ENCODE measurements around the gene PTPRD. TPM values are rescaled to one million over a fixed set of nuclear protein-coding genes. Genes with fewer than 3 reads are reported as not detected.

Gene PTPRD
- total and polyA plus RNA-seq, 9 of the 15 experiments (the other 6 are each of a cell fraction or from before 2014, with no cell fraction given), result 0.11 TPM; not detected in 8

DNA sequence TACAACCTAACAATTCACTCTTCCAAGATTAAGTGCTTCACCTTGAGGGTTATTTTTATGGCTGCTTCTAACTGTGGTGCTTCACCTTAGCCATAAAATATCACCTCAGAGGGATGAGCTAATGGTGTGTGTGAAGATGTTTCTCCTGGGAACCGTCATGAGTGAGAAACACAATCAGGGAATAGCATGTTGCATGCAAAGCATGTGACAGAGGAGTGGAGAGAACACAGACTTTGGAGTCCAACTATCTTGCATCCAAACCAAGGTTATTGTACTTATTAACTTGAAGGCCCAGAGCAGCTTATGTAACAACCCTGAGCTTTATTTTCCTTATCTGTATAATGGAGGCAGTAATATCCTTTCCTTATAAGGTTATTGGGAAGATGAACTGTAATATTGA, 1724.2 kb downstream of the PTPRD start:
- POLR2A ChIA-PET, result no interaction called here
- 0% methylated on average over 1 of the region's 1 CpG for WGBS (ENCODE audit: insufficient coverage, low coverage, missing lambda C conversion rate)
- no peak for ATAC-seq
- H3K4me1 ChIP-seq (replicated peaks in 1 of 2; ENCODE audit: control insufficient read depth in 2 of 2, insufficient read depth in 2 of 2, low read length in 2 of 2), result no peaks in the 10 kb centered on the region
- no peak overlapping the region for H2AFZ ChIP-seq (ENCODE audit: low read depth, low read length)
- no peak overlapping the region for H3K4me2 ChIP-seq (ENCODE audit: insufficient read depth, low read length)
- CTCF ChIA-PET (ENCODE audit: low intra/inter-chr PET ratio), result no interaction called here
- in situ Hi-C loops (cut with MboI) (no loop called here), intact Hi-C loops (cut with micrococcal nuclease) (no loop called here)
- no peaks in the 10 kb centered on the region for H3K9me1 ChIP-seq (ENCODE audit: control insufficient read depth, insufficient read depth, low read length)
- H3K9me3 ChIP-seq (replicated peaks; ENCODE audit: control insufficient read depth, insufficient read depth, low read depth, low read length), result no peaks in the 10 kb centered on the region
- no peak overlapping the region for H3K9ac ChIP-seq (ENCODE audit: insufficient read depth in 1 of 2, low read depth in 2 of 2, low read length in 2 of 2)
- no peak overlapping the region for H3K4me3 ChIP-seq
- FAIRE-seq, result no peak
- DNase-seq (ENCODE audit: extremely low read depth in 1 of 4, low spot score in 3 of 4), result no peak
- H3K27ac ChIP-seq (ENCODE audit: extremely low read depth, low read depth, low read length), result no peak overlapping the region
- H3K27me3 ChIP-seq (ENCODE audit: control insufficient read depth in 2 of 2, insufficient read depth in 2 of 2, low read length in 2 of 2), result no peaks in the 10 kb centered on the region
- H4K20me1 ChIP-seq (replicated peaks; ENCODE audit: control insufficient read depth, insufficient read depth, low read length), result no peaks in the 10 kb centered on the region
- H3K36me3 ChIP-seq (ENCODE audit: control insufficient read depth, insufficient read depth, low read length), result no peaks in the 10 kb centered on the region
- BruUV-seq (replicated peaks), result no TSS peak
- no peaks in the 10 kb centered on the region for H3K79me2 ChIP-seq (ENCODE audit: control insufficient read depth, insufficient read depth, low read length)
- TF ChIP-seq, protein P1, sequence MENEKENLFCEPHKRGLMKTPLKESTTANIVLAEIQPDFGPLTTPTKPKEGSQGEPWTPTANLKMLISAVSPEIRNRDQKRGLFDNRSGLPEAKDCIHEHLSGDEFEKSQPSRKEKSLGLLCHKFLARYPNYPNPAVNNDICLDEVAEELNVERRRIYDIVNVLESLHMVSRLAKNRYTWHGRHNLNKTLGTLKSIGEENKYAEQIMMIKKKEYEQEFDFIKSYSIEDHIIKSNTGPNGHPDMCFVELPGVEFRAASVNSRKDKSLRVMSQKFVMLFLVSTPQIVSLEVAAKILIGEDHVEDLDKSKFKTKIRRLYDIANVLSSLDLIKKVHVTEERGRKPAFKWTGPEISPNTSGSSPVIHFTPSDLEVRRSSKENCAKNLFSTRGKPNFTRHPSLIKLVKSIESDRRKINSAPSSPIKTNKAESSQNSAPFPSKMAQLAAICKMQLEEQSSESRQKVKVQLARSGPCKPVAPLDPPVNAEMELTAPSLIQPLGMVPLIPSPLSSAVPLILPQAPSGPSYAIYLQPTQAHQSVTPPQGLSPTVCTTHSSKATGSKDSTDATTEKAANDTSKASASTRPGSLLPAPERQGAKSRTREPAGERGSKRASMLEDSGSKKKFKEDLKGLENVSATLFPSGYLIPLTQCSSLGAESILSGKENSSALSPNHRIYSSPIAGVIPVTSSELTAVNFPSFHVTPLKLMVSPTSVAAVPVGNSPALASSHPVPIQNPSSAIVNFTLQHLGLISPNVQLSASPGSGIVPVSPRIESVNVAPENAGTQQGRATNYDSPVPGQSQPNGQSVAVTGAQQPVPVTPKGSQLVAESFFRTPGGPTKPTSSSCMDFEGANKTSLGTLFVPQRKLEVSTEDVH (IDR thresholded peaks at IDR 0.05; ENCODE audit: low read depth, partially characterized antibody), result no peak
- TF ChIP-seq HNRNPLL (IDR thresholded peaks at IDR 0.05; ENCODE audit: low read depth, low read length, poor library complexity, severe bottlenecking) (no peak), RBM34 (IDR thresholded peaks at IDR 0.05; ENCODE audit: borderline replicate concordance, insufficient read depth, low read length) (no peak), CAMTA2 (CRISPR knock-in tag; conservative IDR thresholded peaks at IDR 0.05) (no peak)
- TF ChIP-seq, protein P2, sequence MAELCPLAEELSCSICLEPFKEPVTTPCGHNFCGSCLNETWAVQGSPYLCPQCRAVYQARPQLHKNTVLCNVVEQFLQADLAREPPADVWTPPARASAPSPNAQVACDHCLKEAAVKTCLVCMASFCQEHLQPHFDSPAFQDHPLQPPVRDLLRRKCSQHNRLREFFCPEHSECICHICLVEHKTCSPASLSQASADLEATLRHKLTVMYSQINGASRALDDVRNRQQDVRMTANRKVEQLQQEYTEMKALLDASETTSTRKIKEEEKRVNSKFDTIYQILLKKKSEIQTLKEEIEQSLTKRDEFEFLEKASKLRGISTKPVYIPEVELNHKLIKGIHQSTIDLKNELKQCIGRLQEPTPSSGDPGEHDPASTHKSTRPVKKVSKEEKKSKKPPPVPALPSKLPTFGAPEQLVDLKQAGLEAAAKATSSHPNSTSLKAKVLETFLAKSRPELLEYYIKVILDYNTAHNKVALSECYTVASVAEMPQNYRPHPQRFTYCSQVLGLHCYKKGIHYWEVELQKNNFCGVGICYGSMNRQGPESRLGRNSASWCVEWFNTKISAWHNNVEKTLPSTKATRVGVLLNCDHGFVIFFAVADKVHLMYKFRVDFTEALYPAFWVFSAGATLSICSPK (IDR thresholded peaks at IDR 0.05; ENCODE audit: borderline replicate concordance), result no peak
- TF ChIP-seq, protein P3, sequence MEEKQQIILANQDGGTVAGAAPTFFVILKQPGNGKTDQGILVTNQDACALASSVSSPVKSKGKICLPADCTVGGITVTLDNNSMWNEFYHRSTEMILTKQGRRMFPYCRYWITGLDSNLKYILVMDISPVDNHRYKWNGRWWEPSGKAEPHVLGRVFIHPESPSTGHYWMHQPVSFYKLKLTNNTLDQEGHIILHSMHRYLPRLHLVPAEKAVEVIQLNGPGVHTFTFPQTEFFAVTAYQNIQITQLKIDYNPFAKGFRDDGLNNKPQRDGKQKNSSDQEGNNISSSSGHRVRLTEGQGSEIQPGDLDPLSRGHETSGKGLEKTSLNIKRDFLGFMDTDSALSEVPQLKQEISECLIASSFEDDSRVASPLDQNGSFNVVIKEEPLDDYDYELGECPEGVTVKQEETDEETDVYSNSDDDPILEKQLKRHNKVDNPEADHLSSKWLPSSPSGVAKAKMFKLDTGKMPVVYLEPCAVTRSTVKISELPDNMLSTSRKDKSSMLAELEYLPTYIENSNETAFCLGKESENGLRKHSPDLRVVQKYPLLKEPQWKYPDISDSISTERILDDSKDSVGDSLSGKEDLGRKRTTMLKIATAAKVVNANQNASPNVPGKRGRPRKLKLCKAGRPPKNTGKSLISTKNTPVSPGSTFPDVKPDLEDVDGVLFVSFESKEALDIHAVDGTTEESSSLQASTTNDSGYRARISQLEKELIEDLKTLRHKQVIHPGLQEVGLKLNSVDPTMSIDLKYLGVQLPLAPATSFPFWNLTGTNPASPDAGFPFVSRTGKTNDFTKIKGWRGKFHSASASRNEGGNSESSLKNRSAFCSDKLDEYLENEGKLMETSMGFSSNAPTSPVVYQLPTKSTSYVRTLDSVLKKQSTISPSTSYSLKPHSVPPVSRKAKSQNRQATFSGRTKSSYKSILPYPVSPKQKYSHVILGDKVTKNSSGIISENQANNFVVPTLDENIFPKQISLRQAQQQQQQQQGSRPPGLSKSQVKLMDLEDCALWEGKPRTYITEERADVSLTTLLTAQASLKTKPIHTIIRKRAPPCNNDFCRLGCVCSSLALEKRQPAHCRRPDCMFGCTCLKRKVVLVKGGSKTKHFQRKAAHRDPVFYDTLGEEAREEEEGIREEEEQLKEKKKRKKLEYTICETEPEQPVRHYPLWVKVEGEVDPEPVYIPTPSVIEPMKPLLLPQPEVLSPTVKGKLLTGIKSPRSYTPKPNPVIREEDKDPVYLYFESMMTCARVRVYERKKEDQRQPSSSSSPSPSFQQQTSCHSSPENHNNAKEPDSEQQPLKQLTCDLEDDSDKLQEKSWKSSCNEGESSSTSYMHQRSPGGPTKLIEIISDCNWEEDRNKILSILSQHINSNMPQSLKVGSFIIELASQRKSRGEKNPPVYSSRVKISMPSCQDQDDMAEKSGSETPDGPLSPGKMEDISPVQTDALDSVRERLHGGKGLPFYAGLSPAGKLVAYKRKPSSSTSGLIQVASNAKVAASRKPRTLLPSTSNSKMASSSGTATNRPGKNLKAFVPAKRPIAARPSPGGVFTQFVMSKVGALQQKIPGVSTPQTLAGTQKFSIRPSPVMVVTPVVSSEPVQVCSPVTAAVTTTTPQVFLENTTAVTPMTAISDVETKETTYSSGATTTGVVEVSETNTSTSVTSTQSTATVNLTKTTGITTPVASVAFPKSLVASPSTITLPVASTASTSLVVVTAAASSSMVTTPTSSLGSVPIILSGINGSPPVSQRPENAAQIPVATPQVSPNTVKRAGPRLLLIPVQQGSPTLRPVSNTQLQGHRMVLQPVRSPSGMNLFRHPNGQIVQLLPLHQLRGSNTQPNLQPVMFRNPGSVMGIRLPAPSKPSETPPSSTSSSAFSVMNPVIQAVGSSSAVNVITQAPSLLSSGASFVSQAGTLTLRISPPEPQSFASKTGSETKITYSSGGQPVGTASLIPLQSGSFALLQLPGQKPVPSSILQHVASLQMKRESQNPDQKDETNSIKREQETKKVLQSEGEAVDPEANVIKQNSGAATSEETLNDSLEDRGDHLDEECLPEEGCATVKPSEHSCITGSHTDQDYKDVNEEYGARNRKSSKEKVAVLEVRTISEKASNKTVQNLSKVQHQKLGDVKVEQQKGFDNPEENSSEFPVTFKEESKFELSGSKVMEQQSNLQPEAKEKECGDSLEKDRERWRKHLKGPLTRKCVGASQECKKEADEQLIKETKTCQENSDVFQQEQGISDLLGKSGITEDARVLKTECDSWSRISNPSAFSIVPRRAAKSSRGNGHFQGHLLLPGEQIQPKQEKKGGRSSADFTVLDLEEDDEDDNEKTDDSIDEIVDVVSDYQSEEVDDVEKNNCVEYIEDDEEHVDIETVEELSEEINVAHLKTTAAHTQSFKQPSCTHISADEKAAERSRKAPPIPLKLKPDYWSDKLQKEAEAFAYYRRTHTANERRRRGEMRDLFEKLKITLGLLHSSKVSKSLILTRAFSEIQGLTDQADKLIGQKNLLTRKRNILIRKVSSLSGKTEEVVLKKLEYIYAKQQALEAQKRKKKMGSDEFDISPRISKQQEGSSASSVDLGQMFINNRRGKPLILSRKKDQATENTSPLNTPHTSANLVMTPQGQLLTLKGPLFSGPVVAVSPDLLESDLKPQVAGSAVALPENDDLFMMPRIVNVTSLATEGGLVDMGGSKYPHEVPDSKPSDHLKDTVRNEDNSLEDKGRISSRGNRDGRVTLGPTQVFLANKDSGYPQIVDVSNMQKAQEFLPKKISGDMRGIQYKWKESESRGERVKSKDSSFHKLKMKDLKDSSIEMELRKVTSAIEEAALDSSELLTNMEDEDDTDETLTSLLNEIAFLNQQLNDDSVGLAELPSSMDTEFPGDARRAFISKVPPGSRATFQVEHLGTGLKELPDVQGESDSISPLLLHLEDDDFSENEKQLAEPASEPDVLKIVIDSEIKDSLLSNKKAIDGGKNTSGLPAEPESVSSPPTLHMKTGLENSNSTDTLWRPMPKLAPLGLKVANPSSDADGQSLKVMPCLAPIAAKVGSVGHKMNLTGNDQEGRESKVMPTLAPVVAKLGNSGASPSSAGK (IDR thresholded peaks at IDR 0.05), result no peak
